Activated T-cell treated with anti-CD3 and anti-CD28 coated beads, Interleukin-2, amount 50 U/mL, for 72 hours (primary cell): ENCODE results near the gene DHRS4L2. TPM values are rescaled to one million over a fixed set of nuclear protein-coding genes. Genes with fewer than 3 reads are reported as not detected.
"Not testable (repeated sequence)": the region's sequence is repeated elsewhere in the genome, so short reads cannot be mapped to it uniquely, and the experiment has no call there.

ENCODE experiments used
- ATAC-seq, 2 donors: fragments of 150-1000 bp; cut with Tn5 transposase; replicated peaks in 1 of 2; 2 replicates each; pipeline ENCODE4 v1.10.0; 2021; ENCODE audit warnings: moderate library complexity in 2 of 2, mild to moderate bottlenecking in 1 of 2
- DNase-seq, 2 donors: peaks; one replicate each; pipeline ENCODE4 v3.0.0; 2021 to 2022; ENCODE audit warnings: mixed read lengths in 1 of 2
- H3K27ac Mint-ChIP-seq: one replicate; pipeline ENCODE4 v1.8.0; 2022; ENCODE audit warnings: mild to moderate bottlenecking, moderate library complexity, mixed read lengths
- H3K27me3 Mint-ChIP-seq: one replicate; pipeline ENCODE4 v1.8.0; 2022; ENCODE audit warnings: low read depth, mixed read lengths
- H3K36me3 Mint-ChIP-seq, 2 donors: one replicate each; pipeline ENCODE4 v1.8.0; 2022; ENCODE audit warnings: mixed read lengths in 2 of 2, mild to moderate bottlenecking in 1 of 2; ENCODE audit not compliant: insufficient read depth in 2 of 2
- H3K4me1 Mint-ChIP-seq: one replicate; pipeline ENCODE4 v1.8.0; 2022; ENCODE audit warnings: low read depth, mixed read lengths
- H3K4me3 Mint-ChIP-seq, 2 donors: one replicate each; pipeline ENCODE4 v1.8.0; 2022; ENCODE audit warnings: mild to moderate bottlenecking in 2 of 2, mixed read lengths in 2 of 2, moderate library complexity in 2 of 2
- H3K9me3 Mint-ChIP-seq, 2 donors: one replicate each; pipeline ENCODE4 v1.8.0; 2022; ENCODE audit warnings: mixed read lengths in 2 of 2
- total RNA-seq, 2 donors: library from RNA; stranded (reverse); gene quantifications; one replicate each; pipeline ENCODE4 v1.2.3, GENCODE V29; 2022

DHRS4L2 gene
- total RNA-seq, 2 donors from 2014 or later: 24.7 to 27.2 TPM

DNA sequence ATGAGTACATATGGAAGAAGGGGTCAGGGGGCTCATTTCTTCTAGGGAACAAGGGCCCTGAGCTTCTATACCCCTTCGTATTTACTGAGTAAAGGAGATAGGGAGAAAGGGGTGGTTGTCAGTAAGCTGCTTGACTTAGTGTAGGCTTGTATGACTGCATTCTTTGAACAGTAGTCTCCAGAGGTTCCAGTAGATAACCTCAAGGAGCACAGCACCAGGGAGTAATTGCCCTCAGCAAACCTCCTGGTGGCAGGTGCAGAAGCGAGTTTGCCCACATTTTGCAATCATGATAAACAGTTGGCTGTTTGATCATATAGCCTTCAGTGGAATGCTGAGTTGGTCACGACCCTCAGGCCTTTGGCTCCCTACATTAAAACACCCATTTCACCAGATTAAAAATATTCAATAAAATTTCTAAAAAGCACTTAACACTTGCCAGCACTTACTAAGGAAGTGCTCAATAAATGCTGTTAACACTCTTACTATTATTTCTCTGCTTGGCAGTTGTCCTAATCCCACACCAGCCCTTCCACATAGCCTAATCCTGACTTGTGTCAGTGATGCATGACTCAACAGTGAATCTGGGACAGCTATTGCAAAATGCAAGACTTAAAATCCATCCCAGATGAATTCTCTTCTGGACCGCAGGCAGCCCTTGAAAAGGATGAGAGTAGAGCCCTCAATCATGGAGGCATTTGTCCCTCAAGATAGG lies 3.7 kb upstream of the DHRS4L2 start:
- no peak overlapping the region for H3K4me3 Mint-ChIP-seq
- H3K36me3 Mint-ChIP-seq: peaks cover 0 to 9% of the 10 kb centered on the region in 2 donors
- H3K9me3 Mint-ChIP-seq: no peaks in the 10 kb centered on the region
- peaks cover 36% of the 10 kb centered on the region for H3K4me1 Mint-ChIP-seq
- H3K27ac Mint-ChIP-seq: no peak overlapping the region
- DNase-seq: no peak
- ATAC-seq: no peak
- no peaks in the 10 kb centered on the region for H3K27me3 Mint-ChIP-seq

DNA sequence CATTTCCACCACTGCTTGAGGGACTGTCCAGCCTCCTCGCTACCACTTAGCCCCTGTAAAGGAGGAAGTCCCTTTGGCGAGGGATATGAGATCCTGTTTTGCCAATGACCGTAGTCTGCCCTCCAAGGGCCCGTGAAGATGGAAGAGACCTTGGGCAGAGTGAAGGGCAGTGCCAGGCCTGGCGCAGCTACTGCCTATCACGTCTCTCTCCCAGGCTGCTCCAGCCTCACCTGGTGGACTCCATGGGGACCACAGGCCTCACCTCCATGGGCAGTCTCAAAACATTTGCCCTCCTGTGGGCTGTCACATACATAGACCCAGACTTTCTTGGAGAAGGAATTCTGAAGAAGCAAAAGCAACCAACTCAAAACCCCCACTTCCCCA lies 514 bp upstream of the DHRS4L2 start:
- DNase-seq, H3K9me3 Mint-ChIP-seq, H3K36me3 Mint-ChIP-seq, H3K27me3 Mint-ChIP-seq: not testable (repeated sequence)
- peaks cover 37% of the 10 kb centered on the region for H3K4me1 Mint-ChIP-seq
- peak overlapping the region; percentile 85 to 96 for H3K4me3 Mint-ChIP-seq
- H3K27ac Mint-ChIP-seq: peak overlapping the region; percentile 54
- ATAC-seq: peak; percentile 11

GRCh38 chr14:23989734-23990445 lies 1.2 kb downstream of the DHRS4L2 start:
- peak overlapping the region; percentile 85 to 96 for H3K4me3 Mint-ChIP-seq
- not testable (repeated sequence) for H3K9me3 Mint-ChIP-seq

GRCh38 chr14:23990961-23991360 lies 2.2 kb downstream of the DHRS4L2 start:
- DNase-seq, H3K9me3 Mint-ChIP-seq, H3K4me3 Mint-ChIP-seq, ATAC-seq, H3K27ac Mint-ChIP-seq, H3K36me3 Mint-ChIP-seq, H3K27me3 Mint-ChIP-seq: not testable (repeated sequence)
- H3K4me1 Mint-ChIP-seq: peaks cover 36% of the 10 kb centered on the region

More at GRCh38 chr14:23989734-23990445, 1.2 kb downstream of the DHRS4L2 start:
- Mint-ChIP-seq H3K4me1 (peaks cover 37% of the 10 kb centered on the region), H3K27ac (peak overlapping the region; percentile 94)
- peak; percentile 21 to 70 for ATAC-seq
- not testable (repeated sequence) for H3K36me3 Mint-ChIP-seq, H3K27me3 Mint-ChIP-seq
- DNase-seq: peak; percentile 18 to 27

GRCh38 chr14:23993042-23993441 lies 4.3 kb downstream of the DHRS4L2 start:
- ATAC-seq, H3K36me3 Mint-ChIP-seq, DNase-seq, H3K27ac Mint-ChIP-seq, H3K27me3 Mint-ChIP-seq, H3K9me3 Mint-ChIP-seq, H3K4me3 Mint-ChIP-seq: not testable (repeated sequence)
- H3K4me1 Mint-ChIP-seq: peaks cover 18% of the 10 kb centered on the region

DNA sequence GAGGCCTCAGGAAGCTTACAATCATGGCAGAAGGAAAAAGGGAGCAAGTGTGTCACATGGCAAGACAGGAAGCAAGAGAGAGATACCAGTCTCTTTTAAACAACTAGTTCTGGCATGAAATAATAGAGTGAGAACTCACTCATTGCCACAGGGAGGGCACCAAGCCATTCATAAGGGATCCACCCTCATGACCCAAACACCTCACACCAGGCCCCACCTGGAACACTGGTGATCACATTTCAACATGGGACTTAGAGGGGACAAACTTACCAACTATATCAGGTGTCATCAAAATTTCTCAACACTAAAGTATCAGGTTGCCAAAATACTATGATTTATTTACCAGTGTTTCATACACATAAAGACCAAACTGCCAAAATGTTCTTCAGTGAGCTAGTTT lies 7.3 kb downstream of the DHRS4L2 start:
- not testable (repeated sequence) for H3K27ac Mint-ChIP-seq, H3K36me3 Mint-ChIP-seq, H3K9me3 Mint-ChIP-seq, H3K4me1 Mint-ChIP-seq, ATAC-seq, DNase-seq, H3K4me3 Mint-ChIP-seq, H3K27me3 Mint-ChIP-seq

DNA sequence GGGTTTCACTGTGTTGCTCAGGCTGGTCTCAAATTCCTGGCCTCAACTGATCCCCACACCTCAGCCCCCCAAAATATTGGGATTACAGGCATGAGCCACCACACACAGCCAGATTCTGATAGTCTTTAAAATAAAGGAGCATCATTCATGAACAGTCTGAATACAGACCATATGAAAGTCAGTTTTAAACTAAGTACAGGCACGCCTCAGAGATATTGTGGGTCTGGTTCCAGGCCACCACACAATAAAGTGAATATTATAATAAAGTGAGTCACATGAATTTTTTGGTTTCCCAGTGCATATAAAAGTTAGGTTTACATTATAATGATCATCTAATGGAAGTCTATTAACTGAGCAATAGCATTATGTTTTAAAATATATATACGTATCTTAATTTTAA lies 8.1 kb downstream of the DHRS4L2 start:
- not testable (repeated sequence) for H3K27me3 Mint-ChIP-seq, H3K4me1 Mint-ChIP-seq, H3K36me3 Mint-ChIP-seq, H3K9me3 Mint-ChIP-seq, H3K4me3 Mint-ChIP-seq, DNase-seq, ATAC-seq, H3K27ac Mint-ChIP-seq

DNA sequence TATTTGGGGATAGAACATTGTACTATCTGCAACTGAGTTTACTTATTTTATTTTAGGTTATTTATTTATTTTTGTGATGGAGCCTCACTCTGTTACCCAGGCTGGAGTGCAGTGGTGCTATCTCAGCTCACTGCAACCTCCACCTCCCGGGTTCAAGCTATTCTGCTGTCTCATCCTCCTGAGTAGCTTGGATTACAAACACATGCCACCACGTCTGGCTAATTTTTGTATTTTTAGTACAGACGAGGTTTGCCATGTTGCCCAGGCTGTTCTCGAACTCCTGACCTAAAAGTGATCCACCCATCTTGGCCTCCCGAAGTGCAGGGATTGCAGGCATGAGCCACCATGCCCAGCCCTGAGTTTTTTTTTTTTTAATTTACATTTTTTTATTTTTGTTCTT lies 10.9 kb downstream of the DHRS4L2 start:
- ATAC-seq, H3K27ac Mint-ChIP-seq, H3K4me1 Mint-ChIP-seq, DNase-seq, H3K9me3 Mint-ChIP-seq, H3K4me3 Mint-ChIP-seq, H3K36me3 Mint-ChIP-seq, H3K27me3 Mint-ChIP-seq: not testable (repeated sequence)

- not testable (repeated sequence) for H3K27me3 Mint-ChIP-seq, ATAC-seq, H3K4me1 Mint-ChIP-seq, H3K4me3 Mint-ChIP-seq, H3K9me3 Mint-ChIP-seq, H3K36me3 Mint-ChIP-seq, H3K27ac Mint-ChIP-seq, DNase-seq
Observed at GRCh38 chr14:24001078-24001477, 12.3 kb downstream of the DHRS4L2 start.

DNA sequence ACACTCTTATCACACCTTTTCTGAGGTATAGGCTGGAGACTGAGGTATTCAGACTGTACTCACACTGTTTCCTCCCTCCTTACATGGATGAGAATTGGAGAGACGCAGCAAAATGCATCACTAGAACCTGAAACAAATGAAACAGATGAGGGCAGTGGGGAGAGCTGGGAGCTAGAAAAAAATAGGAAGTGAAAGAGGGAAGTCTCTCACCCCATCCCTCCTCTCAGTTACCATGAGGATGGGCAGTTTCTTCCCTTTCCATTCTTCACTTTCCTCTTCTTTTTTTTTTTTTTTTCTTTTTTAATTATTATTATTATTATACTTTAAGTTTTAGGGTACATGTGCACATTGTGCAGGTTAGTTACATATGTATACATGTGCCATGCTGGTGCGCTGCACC lies 12.9 kb downstream of the DHRS4L2 start:
- not testable (repeated sequence) for H3K9me3 Mint-ChIP-seq, ATAC-seq, H3K27ac Mint-ChIP-seq, H3K4me3 Mint-ChIP-seq, H3K36me3 Mint-ChIP-seq, DNase-seq, H3K27me3 Mint-ChIP-seq, H3K4me1 Mint-ChIP-seq

DNA sequence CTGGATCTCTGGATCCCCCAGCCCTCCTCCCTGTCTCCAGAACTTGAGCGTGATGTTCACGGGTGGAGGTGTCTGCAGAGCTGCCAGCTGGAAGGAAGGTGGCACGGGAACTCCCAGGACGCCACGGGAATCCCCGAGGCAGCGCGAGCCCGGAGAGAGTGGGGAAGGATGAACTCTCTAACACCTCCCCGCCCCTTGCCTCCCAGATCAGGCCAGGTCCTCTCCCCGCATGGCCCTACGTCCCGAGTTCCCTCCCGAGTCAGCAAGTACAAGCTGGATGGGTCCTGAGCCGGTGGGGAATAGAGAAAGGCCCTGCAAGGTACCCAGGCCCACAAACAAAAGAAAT lies 17.7 kb downstream of the DHRS4L2 start:
- peak overlapping the region in 1 of 2 donors; percentile 73 for H3K4me3 Mint-ChIP-seq
- not testable (repeated sequence) for H3K27ac Mint-ChIP-seq

GRCh38 chr14:24006817-24007652 lies 18.3 kb downstream of the DHRS4L2 start:
- H3K9me3 Mint-ChIP-seq, H3K27me3 Mint-ChIP-seq, H3K36me3 Mint-ChIP-seq, H3K27ac Mint-ChIP-seq: not testable (repeated sequence)
- Mint-ChIP-seq H3K4me3 (peak overlapping the region; percentile 62 to 73), H3K4me1 (peaks cover 36% of the 10 kb centered on the region)
- peak; percentile 81 to 82 for DNase-seq
- peak; percentile 94 to 95 for ATAC-seq

More for the DNA sequence above, 17.7 kb downstream of the DHRS4L2 start:
- H3K36me3 Mint-ChIP-seq, DNase-seq, H3K27me3 Mint-ChIP-seq, H3K9me3 Mint-ChIP-seq: not testable (repeated sequence)
- peak; percentile 37 to 53 for ATAC-seq
- H3K4me1 Mint-ChIP-seq: peaks cover 35% of the 10 kb centered on the region

- no peak for DNase-seq
- ATAC-seq: no peak
- peaks cover 0 to 3% of the 10 kb centered on the region in 2 donors for H3K36me3 Mint-ChIP-seq
- H3K4me1 Mint-ChIP-seq: peaks cover 36% of the 10 kb centered on the region
- peak overlapping the region; percentile 83 for H3K27ac Mint-ChIP-seq
- H3K4me3 Mint-ChIP-seq: peak overlapping the region; percentile 25 to 70
- no peaks in the 10 kb centered on the region for H3K9me3 Mint-ChIP-seq
- H3K27me3 Mint-ChIP-seq: no peaks in the 10 kb centered on the region
Observed at GRCh38 chr14:24011051-24011450, 22.3 kb downstream of the DHRS4L2 start.
